MCF 10A (cell line): ENCODE measurements around the gene TBC1D14. TPM values are rescaled to one million over a fixed set of nuclear protein-coding genes. Genes with fewer than 3 reads are reported as not detected.

Experiments used
- BruUV-seq: library from RNA; stranded (reverse); fragments of 400-500 nt; replicated peaks from 2 replicates; lab custom pipeline; 2021; lab: Mats Ljungman, UMichigan
- CTCF ChIA-PET: fragments of 300-600 bp; sonication (Branson Sonifier 250); formaldehyde crosslinking; extraction: SDS; loops from one replicate; lab custom pipeline; 2021; ENCODE audit warnings: antibody characterized with exemption, inconsistent platforms; lab: Yijun Ruan, JAX
- POLR2A ChIA-PET: fragments of 300-600, 350-650 bp; sonication (Branson Sonifier 250); formaldehyde crosslinking; extraction: SDS; loops from one replicate; lab custom pipeline; 2020; ENCODE audit warnings: antibody characterized with exemption, inconsistent platforms; lab: Yijun Ruan, JAX
- DNase-seq: peaks from one replicate; pipeline ENCODE4 v3.0.0-alpha.2; 2018; ENCODE audit not compliant: unreplicated experiment
- H3K27ac Mint-ChIP-seq: one replicate; pipeline ENCODE4 v1.8.0; 2022; ENCODE audit warnings: mild to moderate bottlenecking, low read depth, mixed read lengths; ENCODE audit not compliant: unreplicated experiment
- H3K27me3 Mint-ChIP-seq: one replicate; pipeline ENCODE4 v1.8.0; 2022; ENCODE audit warnings: mixed read lengths; ENCODE audit not compliant: insufficient read depth, unreplicated experiment
- H3K36me3 Mint-ChIP-seq: one replicate; pipeline ENCODE4 v1.8.0; 2022; ENCODE audit warnings: mild to moderate bottlenecking, moderate library complexity, mixed read lengths; ENCODE audit not compliant: insufficient read depth, unreplicated experiment
- H3K4me1 Mint-ChIP-seq: one replicate; pipeline ENCODE4 v1.8.0; 2022; ENCODE audit warnings: mixed read lengths; ENCODE audit not compliant: insufficient read depth, unreplicated experiment
- H3K4me3 Mint-ChIP-seq: one replicate; pipeline ENCODE4 v1.8.0; 2022; ENCODE audit warnings: mild to moderate bottlenecking, moderate library complexity, mixed read lengths; ENCODE audit not compliant: unreplicated experiment
- H3K9me3 Mint-ChIP-seq: one replicate; pipeline ENCODE4 v1.8.0; 2022; ENCODE audit warnings: mixed read lengths; ENCODE audit not compliant: unreplicated experiment
- CTCF ChIP-seq: fragments of 200-600 bp; IDR thresholded peaks from one replicate; pipeline ENCODE4 v1.8.0; 2022; ENCODE audit warnings: antibody characterized with exemption, mild to moderate bottlenecking; ENCODE audit not compliant: unreplicated experiment
- intact Hi-C: fragments of 100-400 bp; cut with micrococcal nuclease; formaldehyde crosslinking; loops from 2 replicates; pipeline ENCODE4 v1.14.1; 2022
- total RNA-seq: library from RNA; stranded (reverse); gene quantifications from 2 replicates; pipeline ENCODE4 v1.2.3, GENCODE V29; 2022

Gene TBC1D14
- total RNA-seq, 1 experiment from 2014 or later: 55.1 TPM

- CTCF ChIA-PET: interaction anchor here (0.6 to 1.5 kb wide), 3 partner anchors 20 to 909 kb away, joined by 3 to 5 read pairs (median 4); no protein-coding TSS in a partner anchor
- Mint-ChIP-seq H3K4me1 (peaks cover 21% of the 10 kb centered on the region), H3K4me3 (no peak overlapping the region), H3K36me3 (peaks cover 40% of the 10 kb centered on the region), H3K27ac (no peak overlapping the region), H3K9me3 (no peaks in the 10 kb centered on the region), H3K27me3 (no peaks in the 10 kb centered on the region)
- BruUV-seq: no TSS peak
- no peak for DNase-seq
- POLR2A ChIA-PET: interaction anchor here (0.6 to 2.9 kb wide), 3 partner anchors 16 to 718 kb away, joined by 3 to 15 read pairs (median 4); partner anchors contain the start of gene GRPEL1
- TF ChIP-seq CTCF: no peak
- intact Hi-C loops: no loop called here
Observed at GRCh38 chr4:7050481-7051143, 141.0 kb downstream of the TBC1D14 start.

- H3K27me3 Mint-ChIP-seq: no peaks in the 10 kb centered on the region
- H3K4me1 Mint-ChIP-seq: peaks cover 16% of the 10 kb centered on the region
- intact Hi-C loops: no loop called here
- DNase-seq: no peak
- H3K4me3 Mint-ChIP-seq: no peak overlapping the region
- POLR2A ChIA-PET: interaction anchor here (0.7 to 2.9 kb wide), 2 partner anchors 16 to 278 kb away, joined by 3 to 15 read pairs; partner anchors contain the start of gene GRPEL1
- no peaks in the 10 kb centered on the region for H3K9me3 Mint-ChIP-seq
- H3K36me3 Mint-ChIP-seq: peaks cover 42% of the 10 kb centered on the region
- CTCF ChIA-PET: interaction anchor here (0.6 to 1.1 kb wide), 3 partner anchors 44 to 909 kb away, joined by 3 to 5 read pairs (median 3); no protein-coding TSS in a partner anchor
- BruUV-seq: no TSS peak
- no peak for TF ChIP-seq CTCF
- no peak overlapping the region for H3K27ac Mint-ChIP-seq
Observed at GRCh38 chr4:7051144-7051495, 141.5 kb downstream of the TBC1D14 start.

- no peak overlapping the region for H3K4me3 Mint-ChIP-seq
- intact Hi-C loops: no loop called here
- TF ChIP-seq CTCF: no peak
- no peak for DNase-seq
- H3K36me3 Mint-ChIP-seq: peaks cover 48% of the 10 kb centered on the region
- no peaks in the 10 kb centered on the region for H3K9me3 Mint-ChIP-seq
- BruUV-seq: no TSS peak
- POLR2A ChIA-PET: interaction anchor here (1.7 to 2.9 kb wide), 2 partner anchors 15 kb away, joined by 9 to 15 read pairs; partner anchors contain the start of gene GRPEL1
- peaks cover 8% of the 10 kb centered on the region for H3K4me1 Mint-ChIP-seq
- no peak overlapping the region for H3K27ac Mint-ChIP-seq
- no peaks in the 10 kb centered on the region for H3K27me3 Mint-ChIP-seq
- CTCF ChIA-PET: interaction anchor here (0.8 kb wide), 1 partner anchor 77 kb away, joined by 3 read pairs; no protein-coding TSS in a partner anchor
Observed at GRCh38 chr4:7051905-7052304, 142.3 kb downstream of the TBC1D14 start.

- Mint-ChIP-seq H3K27ac (no peak overlapping the region), H3K4me1 (peaks cover 4% of the 10 kb centered on the region), H3K4me3 (no peak overlapping the region), H3K27me3 (no peaks in the 10 kb centered on the region), H3K9me3 (no peaks in the 10 kb centered on the region), H3K36me3 (peaks cover 49% of the 10 kb centered on the region)
- CTCF ChIA-PET: interaction anchor here (1.4 kb wide), 1 partner anchor 18 kb away, joined by 7 read pairs; no protein-coding TSS in a partner anchor
- DNase-seq: no peak
- TF ChIP-seq CTCF: no peak
- intact Hi-C loops: no loop called here
- POLR2A ChIA-PET: interaction anchor here (1.7 kb wide), 1 partner anchor 14 kb away, joined by 9 read pairs; the partner anchor contains the start of gene GRPEL1
- no TSS peak for BruUV-seq
Observed at GRCh38 chr4:7052313-7052712, 142.7 kb downstream of the TBC1D14 start.
